Stimulated activated CD8-positive, alpha-beta memory T cell treated with anti-CD3 and anti-CD28 coated beads, Interleukin-2, amount 100 ng/mL, for 48 hours (primary cell): ENCODE data around the gene SLC6A3.
"Not testable (repeated sequence)": the region's sequence is repeated elsewhere in the genome, so short reads cannot be mapped to it uniquely, and the experiment has no call there.

Experiments
- DNase-seq, 2 donors: peaks; one replicate each; pipeline ENCODE4 v3.0.0-alpha.2; 2020; ENCODE audit warnings: low read depth in 2 of 2

The SLC6A3 gene

DNA sequence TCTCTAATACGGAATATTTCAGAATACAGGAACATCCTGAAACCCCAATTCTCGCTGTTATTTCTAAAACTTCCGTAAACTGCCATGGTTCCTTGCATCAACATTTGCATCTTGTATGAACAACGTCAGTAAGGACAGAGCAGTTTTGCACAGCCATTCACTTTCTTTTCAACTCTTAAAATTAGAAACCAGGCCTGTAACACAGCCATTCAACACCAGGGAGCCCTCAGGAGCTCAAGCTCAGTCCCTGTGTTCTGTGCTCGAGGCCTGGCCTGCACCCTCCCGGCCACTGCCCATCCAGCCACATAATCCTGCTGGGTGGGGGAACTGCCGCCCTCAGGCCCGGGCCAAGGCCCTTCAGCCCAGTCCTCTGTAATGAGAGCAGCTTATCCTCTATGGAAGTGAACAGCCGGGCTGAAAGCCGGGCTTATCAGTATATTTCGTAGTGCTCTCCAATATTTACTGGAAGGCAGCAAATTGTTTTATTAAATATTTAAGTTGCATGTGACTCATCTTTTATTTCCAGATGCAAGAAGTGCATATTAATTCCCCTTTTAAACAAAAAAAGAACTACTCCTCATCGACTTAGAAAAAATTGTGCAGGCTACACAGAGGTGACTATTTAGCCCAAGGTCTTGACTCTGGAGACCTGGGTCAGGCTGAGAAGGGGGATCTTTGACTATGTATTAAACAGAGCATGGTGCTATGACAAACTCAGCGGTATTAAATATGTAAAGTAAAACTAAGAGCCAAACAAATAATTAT lies 33.2 kb upstream of the SLC6A3 start:
- no peak for DNase-seq

DNA sequence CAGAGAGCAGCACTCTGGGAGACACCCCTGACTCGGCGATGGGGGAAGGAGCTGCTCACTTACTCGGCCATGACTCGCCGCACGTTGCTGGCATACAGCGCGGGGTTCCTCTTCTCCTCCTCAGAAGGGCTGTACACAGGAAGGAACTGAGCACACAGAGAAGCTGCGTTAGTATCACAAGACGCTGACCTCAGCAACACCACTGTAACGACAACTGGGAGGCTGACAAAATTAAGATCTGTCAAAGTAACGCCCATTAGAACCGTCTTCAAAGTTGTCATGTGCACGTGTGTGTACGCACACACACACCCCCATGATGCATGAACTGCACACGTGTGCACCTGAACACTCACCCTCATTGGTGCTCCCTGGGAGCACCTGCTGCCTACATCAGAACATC lies 32.1 kb upstream of the SLC6A3 start:
- no peak for DNase-seq

DNA sequence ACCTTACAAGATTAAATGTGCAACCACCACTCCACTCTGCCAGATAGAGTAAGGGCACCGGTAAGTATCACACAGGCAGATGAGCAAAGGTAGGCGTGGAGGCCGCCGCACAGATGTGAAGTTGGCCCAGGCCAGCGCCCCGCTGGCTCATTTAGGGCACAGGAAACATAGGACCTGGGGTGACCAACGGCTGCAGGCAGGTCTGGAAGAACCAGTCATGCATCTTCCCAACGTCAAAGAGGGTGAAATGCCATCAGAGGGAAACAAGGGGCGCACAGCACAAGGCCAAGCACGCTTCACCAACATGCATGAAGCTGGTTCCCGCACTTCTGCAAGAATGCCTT lies 31.7 kb upstream of the SLC6A3 start:
- no peak for DNase-seq

DNA sequence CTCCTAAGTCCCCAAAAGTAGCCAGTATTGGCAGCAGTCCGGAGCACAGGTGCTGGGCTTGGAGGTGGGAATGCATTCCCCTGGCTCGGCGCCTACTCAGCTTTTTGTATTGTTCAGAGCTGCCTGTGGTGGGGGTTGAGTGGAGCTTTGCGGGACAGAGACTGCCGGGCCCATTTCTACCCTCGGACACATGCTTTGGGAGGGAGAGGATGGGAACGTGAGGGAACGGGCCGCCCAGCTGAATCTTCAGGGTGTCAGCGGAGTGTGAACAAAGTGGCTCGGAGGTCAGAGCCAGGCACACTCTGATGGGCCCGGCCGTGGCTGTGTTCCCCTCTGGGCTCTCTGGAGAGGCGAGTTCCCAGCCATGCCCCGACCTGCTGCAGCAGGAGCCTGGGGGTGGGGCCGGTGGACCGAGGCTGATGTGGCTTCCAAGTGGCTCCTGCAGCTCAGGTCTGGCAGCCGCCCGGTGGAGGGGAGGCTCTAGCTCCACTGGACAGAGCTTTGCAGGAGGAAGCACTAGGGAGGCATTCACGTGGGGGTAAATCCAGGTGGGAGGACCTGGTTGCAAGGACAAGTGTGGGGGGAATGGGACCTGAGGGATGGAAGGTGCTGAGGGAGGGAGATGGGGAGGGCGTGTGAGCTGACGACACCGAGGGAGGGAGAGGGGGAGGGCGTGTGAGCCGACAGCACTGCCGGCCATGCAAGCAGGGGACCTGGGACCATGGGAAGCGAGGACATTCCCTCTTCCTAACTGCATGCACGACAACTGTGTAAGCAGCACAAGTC lies 31.1 kb upstream of the SLC6A3 start:
- DNase-seq, result no peak

DNA sequence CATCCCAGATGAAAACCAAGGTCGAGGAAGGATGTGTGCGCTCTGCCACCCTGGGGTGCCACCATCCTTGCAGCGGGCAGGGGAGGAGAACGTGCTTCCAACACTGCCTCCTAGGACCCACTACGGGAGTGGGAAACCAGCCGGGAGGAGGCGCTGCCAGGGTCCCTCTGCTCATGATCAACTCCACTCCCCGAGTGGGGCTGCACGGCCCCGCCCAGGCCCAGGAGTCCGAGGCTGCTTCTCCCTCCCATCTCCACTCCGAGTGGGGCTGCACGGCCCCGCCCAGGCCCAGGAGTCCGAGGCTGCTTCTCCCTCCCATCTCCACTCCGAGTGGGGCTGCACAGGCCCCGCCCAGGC lies 30.3 kb upstream of the SLC6A3 start:
- not testable (repeated sequence) for DNase-seq

DNA sequence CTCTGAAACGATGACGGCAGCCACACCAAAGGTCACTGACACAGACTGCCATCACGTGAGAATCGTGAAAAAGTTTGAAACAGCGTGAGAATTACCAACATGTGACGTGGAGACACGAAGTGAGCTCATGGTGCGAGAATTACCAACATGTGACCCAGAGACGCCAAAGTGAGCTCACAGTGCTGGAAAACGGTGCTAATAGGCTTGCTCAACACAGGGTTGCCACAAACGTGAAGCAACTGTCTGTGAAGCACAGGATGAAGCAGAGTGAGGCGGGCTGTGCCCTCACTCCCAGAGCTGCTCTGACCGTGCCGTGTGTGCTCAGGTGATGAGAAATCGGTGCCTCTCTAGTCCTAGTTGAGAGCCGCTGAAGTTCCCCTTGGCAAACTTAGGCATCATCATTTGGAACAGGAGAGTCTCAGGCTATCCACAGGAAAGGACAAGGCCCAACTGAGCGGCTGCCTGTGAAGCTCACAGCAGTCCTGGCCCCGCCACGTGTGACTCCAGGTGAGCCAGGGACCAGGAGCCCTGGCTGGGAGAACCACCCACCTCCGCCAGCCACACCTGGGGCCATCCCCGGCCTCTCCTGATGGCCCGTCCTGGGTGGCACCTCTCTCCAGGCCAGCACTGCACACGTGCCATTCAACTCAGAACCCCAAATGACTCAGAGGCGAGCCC lies 29.8 kb upstream of the SLC6A3 start:
- no peak for DNase-seq

DNA sequence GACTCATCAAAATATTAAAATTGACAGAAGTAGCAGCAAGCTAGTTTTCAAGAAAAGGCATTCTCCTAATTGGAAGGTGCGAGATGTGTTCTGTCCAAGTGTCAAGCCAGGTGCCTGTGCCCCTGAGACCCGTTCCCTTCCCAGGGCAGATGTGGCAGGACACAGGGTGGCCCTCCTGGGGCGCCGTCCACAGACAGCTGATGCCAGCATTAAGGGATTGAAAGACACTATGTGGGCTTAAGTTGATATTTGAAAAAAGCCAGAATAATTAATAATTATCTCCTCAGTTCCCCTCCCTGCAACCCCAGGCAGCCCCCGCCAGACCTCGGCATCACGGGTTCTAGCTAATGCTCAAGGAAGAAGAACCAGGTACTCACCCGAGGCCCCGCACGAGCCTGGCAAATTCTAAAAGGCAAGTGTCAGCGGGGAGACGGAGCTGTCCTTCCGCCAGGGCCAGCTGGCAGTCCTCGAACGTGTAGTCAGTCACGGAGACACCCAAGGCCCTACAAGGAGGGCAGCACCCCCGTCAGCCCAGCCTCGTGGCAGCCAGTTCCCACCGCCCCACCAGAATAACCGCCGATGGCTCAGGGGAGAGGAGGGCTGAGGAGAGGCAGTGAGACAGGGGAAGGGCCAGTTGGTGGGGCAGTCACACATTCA lies 29.1 kb upstream of the SLC6A3 start:
- no peak for DNase-seq

DNA sequence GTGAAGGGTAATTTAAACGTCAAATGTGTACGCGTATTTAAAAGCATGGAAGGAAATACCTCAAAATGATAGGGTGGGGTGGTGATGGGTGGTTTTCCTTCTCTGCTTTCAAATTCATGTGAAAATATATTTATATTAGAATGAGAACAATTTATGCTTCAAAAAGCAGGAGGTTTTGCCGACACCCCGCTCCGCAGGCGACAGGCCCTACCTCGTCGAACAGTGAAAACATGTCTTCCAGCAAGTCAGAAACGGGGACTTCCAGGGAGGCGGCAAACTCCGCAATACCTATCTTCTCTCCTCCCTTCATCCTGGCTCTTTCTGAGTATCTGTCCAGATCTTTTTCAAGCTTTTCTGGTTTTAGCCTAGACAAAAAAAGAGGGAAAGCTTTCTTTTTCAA lies 28.5 kb upstream of the SLC6A3 start:
- no peak for DNase-seq

DNA sequence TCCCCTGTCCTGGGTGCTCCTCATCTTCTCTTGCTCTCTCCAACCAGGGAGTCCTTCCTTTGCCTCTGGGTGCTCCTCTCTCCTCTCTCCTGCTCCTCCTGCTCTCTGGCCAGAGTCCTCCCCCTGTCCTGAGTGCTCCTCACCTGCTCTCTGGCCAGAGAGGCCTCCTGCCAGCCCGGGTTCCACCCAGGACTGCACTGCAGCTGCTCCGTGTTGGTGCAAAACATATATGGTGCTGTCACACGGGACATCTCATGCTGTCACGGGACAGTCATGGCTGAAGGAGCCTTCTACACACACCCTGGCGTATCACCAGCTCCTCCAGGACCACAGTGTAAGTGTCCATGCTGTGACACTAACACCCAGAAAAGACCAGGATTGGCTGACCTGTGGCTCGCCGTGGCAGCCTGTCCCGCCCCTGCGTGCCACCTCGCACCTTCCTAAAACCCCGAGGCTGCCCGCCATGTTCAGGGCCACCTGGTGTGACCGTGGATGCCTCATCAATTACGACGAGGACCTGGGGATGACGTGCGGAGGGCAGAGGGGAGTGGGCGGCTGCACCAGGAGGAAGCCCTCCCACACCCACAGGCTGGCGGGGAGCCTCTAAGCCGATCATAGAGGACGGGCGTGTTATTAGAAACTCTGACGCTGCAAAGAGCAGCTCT lies 27.9 kb upstream of the SLC6A3 start:
- DNase-seq, result no peak

DNA sequence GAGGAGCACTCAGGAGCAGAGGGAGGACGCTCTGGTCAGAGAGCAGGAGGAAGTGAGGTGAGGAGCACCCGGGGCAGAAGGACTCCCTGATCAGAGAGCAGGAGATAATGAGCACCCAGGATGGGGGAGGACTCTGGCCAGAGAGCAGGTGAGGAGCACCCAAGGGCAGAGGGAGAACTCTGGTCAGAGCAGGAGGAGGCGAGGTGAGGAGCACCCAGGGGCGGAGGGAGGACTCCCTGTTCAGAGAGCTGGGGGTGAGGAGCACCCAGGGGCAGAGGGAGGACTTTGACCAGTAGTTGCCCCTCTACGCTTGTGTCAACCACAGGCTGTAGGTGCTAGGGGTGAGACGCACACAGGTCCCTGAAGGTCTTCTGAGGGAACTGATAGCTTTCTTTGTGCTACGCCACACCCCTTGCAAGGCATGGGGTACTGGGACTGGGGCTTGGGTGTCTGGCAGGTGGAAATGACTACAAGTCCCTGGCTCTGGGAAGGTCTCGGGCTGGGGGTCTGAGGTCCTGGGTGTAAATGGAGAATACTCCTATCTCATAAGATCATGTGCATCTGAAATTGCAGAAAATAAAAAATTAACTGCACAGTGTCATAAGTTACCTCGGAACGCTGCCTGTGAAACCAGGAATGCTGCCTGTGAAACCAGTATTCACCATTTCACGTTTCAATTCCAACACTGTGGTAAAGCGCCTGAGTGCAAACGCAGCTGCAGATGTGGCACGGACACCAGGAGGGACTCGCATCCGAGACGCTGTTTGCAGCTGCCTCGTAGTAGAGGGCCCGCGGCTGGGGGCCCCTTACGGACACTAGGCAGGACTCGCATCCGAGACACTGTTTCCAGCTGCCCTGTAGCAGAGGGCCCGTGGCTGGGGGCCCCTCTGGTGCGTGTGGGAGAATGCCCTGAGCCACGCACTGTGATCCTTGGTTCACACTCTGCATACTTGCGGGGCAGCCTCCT lies 27.0 kb upstream of the SLC6A3 start:
- DNase-seq, result no peak

DNA sequence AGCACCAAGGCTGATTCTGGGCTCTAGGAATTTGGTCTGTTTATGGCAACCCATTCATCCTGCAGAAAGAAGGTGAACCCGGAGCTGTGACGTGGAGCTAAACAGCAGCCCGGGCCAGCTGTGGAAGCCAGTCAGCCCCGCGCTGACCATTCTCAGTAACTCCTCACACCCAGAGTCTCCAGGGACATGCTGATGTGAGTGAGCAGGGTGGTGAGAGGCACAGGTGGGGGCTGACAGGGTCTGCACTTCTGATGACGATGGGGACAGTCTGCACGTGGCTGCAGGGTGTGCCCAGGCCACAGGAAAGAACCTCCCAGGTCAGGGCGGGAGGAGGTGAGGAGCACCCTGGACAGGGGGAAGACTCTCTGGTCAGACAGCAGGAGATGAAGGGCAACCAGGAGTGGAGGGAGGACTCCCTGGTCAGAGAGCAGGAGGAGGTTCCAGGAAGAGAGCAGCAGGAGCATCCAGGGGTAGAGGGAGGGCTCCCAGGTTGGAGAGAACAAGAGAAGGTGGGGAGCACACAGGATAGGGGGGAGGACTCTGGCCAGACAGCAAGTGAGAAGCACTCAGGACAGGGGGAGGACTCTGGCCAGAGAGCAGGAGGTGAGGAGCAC lies 26.1 kb upstream of the SLC6A3 start:
- DNase-seq, result no peak

DNA sequence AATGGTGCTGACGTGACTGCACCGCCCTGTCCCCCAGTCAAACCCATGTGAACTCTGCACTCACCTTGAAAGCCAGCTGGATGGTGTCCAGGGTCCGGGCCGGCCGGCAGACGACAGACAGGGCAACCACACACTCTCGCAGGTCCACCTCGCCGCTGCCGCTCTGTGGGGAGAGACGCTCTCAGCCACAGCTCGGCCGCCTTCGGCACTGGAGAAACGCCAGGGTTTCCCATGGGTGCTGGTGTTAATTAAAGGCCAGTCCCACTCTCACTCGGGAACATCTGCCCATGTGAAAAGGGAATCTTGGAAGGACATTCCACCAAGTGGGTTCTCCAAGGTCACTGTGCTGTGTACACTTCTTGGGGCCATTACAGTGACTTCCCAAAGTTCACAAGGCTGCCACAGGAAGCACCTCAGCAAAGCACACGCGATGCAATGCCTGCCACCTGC lies 25.5 kb upstream of the SLC6A3 start:
- no peak for DNase-seq

DNA sequence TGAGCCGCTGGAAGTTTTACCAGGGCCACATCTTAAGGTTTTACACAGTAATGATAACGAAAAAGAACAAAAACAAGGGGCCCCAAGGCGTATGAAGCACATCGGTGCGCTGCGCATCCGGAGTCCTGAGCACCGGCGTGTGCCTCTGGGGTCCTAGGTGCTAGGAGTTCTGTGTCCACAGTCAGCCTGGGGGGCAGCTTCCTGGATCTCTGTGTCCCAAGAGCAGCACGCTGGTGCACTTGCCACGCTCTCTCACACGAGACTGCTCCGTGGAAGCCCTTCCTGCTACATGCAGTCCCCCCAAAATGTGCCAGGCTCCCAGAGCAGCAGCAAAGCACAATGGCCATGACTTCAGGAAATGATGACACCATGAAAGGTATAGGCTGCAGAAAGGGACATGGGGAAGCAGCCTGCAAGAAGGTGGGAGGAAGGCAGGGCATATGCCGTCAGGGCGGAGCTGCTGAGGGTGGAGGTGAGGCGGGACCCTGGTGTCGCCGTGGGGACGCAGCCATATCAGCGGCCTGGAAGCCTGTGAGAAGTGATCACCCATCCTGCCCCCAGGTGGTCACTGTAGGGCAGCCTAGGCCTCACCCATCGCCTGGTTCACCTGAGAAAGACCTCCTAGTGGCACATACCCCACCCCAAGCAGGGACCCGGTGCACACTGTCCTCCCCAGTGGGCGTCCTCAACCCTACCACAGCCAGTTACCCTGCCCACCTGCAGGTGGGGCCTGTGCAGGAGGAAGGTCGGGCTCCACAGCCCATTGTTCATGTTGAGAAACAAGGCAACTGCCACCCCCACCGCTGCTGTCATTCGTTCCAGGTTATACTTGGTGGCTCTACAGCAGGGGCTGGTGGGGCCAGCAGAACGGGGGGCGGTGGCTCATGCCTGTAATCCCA lies 23.6 kb upstream of the SLC6A3 start:
- DNase-seq, result no peak

DNA sequence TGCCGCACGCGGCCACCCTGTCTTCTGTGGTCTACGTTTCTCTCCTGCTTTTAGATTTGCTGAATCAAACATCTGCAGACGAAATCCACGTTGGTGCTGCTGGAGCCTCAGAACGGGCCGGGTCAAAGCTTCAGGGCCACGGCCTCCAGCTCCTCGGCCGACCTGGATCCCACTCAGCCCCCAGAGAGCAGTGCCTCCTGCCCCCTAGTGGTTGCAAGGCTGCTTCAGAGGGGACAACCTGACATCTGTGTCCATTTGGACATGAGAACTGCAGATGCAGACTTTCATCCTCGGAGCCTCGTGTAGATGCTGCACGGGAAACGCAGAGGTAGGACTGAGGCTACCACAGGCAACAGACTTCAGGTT lies 23.0 kb upstream of the SLC6A3 start:
- peak in 1 of 2 donors; percentile 16 for DNase-seq

DNA sequence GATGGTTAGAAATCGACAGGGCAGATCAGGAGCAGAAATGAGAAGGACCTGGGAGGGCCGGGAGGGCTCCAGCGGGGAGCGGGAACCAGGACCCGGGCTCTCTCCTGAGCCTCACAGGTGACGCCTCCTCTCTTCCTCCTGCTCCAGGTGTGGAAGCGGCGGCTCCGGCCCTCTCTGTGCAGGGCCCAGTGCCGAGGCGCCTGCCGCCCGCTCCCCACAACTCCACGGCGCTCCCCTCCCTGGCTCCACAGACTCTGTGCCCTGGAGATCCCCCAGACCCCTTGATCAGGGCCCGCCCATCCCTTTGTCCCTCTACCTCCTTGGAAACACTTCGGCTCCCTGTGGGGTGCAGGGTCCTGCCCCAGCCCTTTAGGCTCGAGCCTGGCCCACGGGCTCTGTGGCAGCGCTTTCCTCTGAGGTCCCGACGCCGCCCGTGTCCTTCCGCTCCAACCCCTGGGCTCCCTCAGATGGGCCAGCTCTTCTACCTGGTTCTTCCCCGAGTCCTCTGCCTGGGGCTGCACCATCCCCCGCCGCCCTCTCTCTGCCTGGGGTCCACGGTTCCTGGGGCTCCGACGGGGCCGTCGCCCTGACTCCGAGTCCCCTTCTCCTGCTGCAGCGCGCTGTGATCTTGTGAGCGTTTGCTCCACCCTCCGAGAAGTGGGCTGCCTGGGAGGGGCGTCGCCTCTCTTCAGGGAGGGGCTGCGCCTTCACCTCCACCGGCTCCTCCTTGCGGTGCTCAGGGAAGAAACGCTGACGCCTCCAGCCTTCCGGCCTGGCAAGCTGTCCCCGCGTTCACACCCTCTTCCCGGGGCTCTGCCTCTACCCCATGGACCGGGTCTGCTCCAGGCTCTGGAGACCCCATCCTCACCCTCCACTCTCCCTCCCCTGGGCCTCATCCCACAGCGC lies 22.4 kb upstream of the SLC6A3 start:
- no peak for DNase-seq

DNA sequence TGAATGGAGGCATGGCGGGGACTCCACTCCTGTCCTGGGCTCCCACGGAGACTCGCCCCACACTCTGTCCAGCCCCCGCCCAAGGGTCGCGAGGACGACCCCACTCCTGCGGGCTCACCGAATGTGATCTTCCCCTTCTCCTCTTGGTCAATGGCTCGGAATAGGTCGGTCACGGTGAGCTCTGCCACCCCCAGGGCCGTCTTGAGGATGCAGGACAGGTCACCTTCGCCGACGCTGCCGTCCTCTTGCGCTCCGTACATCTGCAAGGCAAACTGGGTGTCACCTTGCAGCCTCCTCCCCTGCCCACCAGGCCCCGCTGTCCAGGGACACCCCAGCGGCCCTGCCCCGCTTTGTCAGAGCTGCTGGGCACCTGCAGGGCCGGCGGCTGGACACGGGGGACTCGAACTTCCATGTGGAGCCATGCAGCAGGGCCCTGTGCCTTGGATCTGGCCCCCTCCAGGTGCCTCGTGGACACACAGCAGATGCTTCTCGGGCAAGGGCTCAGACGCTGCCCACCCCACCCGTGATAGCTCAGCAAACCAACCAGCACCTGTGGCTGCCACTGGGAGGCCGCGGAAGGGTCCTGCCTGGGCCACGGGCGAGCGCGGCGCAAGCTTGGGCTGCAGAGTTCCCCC lies 21.5 kb upstream of the SLC6A3 start:
- DNase-seq, result no peak

DNA sequence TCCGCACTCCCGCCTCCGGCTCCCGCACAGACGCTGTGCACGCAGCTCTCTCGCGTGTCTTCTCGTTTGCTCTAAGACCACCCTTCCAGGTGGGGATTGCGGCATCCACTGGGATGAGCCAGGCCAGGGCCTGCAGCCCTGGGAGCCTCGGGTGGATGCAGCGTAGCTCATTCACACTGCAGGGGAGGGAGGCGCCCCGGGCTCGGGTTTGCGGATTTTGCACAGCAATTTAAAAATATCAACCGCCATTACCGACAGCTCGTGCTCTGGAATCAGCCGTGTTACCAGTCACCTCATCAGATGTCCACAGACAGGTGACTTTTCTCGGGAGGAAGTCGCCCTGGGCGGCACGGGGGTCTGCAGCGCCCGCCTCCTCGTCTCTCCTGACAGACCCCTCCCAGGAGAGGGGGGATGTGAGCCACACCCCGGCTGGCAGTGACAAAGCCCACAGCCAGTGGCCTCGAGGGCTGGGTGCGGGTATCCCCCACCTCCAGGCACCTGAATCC lies 20.8 kb upstream of the SLC6A3 start:
- no peak for DNase-seq
